ENCODE measurements around the gene TEX38. TPM values are rescaled to one million over a fixed set of nuclear protein-coding genes. Genes with fewer than 3 reads are reported as not detected.

The TEX38 gene
- total RNA-seq, 1 experiment from 2014 or later: not detected

GRCh38 chr1:46675549-46676314, 4.1 kb downstream of the TEX38 start:
- H3K9me3 ChIP-seq: no peaks in the 10 kb centered on the region
- no peak for DNase-seq
- H3K4me3 ChIP-seq: no peak overlapping the region
- H3K36me3 ChIP-seq: peaks cover 37% of the 10 kb centered on the region
- H3K27me3 ChIP-seq: no peaks in the 10 kb centered on the region

DNA sequence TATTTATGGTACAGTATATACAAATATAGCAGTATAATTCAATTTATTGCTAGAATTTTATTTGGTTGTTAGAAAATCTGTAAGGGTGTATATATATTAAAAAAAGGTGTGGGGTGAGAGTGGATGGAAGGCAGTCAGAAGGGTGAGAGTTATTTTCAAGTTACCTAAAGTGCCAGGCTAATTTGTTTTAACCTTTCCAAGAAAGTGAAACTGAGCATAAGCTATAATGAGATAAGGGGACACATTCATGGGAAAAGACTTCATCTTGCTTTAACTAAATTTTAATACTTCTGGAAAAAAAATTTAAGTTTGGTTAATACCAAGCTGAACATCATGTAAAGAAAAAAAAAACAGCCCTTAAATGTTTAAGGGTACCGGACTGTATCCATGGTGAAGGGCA, 4.9 kb downstream of the TEX38 start:
- no peak for DNase-seq
- peaks cover 37% of the 10 kb centered on the region for H3K36me3 ChIP-seq
- no peaks in the 10 kb centered on the region for H3K27me3 ChIP-seq
- no peaks in the 10 kb centered on the region for H3K9me3 ChIP-seq
- no peak overlapping the region for H3K4me3 ChIP-seq

GRCh38 chr1:46677339-46677738, 5.7 kb downstream of the TEX38 start:
- peaks cover 43% of the 10 kb centered on the region for H3K36me3 ChIP-seq
- H3K27me3 ChIP-seq: no peaks in the 10 kb centered on the region
- H3K4me3 ChIP-seq: no peak overlapping the region
- H3K9me3 ChIP-seq: no peaks in the 10 kb centered on the region
- DNase-seq: no peak

DNA sequence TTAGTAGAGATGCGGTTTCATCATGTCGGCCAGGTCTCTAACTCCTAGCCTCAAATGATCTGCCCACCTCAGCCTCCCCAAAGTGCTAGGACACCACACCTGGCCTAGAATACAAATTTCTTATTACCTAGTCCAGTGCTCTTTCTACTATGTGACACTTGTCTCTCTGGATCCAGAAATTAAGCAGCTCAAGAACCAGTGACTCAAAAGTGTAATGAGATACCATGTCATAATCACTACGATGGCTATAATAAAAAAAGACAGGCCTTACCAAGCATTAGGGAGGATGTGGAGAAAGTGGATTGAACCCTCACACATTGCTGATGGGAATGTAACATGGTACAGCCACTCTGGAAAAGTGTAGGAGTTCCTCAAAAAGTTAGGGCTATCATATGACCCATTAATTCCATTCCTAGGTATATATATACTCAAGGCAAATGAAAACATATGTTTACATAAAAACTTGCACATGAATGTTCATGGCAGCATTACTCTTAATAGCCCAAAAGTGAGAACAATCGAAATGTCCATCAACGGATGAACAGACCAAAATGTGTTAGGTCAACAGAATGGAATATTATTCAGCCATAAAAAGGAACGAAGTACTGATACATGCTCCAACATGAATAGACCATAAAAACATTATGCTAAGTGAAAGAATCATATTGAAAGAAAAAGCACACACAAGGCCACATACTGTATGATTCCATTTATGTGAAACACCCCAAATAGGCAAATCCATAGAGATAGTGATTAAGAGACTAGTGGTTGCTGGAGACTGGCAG, 8.3 kb downstream of the TEX38 start:
- H3K9me3 ChIP-seq: no peaks in the 10 kb centered on the region
- no peak overlapping the region for H3K4me3 ChIP-seq
- H3K36me3 ChIP-seq: peaks cover 60% of the 10 kb centered on the region
- DNase-seq: no peak
- no peaks in the 10 kb centered on the region for H3K27me3 ChIP-seq

DNA sequence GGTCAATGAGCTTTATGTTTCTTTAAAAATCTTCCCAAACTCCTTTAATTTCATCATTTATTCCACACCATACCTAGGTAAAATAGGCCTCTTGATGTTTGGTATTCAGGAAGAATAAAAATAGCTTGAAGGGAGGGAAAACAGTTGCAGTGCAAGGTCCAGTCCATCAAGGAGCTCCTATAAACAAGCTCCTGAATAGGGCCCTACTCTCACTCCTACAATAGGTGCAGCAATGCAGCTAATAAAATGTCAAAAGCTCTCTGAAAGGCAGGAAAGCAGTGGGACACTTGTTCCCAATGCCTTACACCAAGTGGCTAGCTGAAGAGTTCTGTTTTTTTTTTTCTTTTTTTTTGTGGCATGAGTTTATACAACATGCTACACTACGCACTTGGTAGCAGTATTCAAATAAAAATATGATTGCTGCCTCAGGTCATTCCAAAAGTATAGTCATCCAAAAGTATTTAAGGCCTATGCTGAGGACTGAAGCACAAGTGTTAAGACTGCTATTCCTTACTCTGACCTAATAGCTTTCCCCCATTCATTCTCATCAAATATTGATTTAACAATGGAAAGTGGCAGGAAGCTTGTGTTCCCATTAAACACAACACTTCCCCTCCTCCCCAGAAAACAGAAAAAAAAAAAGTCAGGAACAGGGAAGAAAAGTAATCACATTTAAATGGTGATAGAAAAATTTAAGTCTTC, 9.8 kb downstream of the TEX38 start:
- Histone ChIP-seq H3K9me3 (no peaks in the 10 kb centered on the region), H3K27me3 (no peaks in the 10 kb centered on the region), H3K36me3 (peaks cover 67% of the 10 kb centered on the region), H3K4me3 (no peak overlapping the region)
- DNase-seq: no peak

GRCh38 chr1:46682064-46682463, 10.4 kb downstream of the TEX38 start:
- Histone ChIP-seq H3K9me3 (no peaks in the 10 kb centered on the region), H3K36me3 (peaks cover 72% of the 10 kb centered on the region), H3K4me3 (no peak overlapping the region), H3K27me3 (no peaks in the 10 kb centered on the region)
- DNase-seq: no peak

- no peak overlapping the region for H3K4me3 ChIP-seq
- H3K9me3 ChIP-seq: no peaks in the 10 kb centered on the region
- DNase-seq: no peak
- no peaks in the 10 kb centered on the region for H3K27me3 ChIP-seq
- H3K36me3 ChIP-seq: peaks cover 84% of the 10 kb centered on the region
These were observed 13.0 kb downstream of the TEX38 start for GRCh38 chr1:46684670-46685069.

GRCh38 chr1:46686255-46686654, 14.6 kb downstream of the TEX38 start:
- Histone ChIP-seq H3K9me3 (no peaks in the 10 kb centered on the region), H3K27me3 (no peaks in the 10 kb centered on the region), H3K4me3 (no peak overlapping the region), H3K36me3 (peaks cover 86% of the 10 kb centered on the region)
- DNase-seq: no peak

DNA sequence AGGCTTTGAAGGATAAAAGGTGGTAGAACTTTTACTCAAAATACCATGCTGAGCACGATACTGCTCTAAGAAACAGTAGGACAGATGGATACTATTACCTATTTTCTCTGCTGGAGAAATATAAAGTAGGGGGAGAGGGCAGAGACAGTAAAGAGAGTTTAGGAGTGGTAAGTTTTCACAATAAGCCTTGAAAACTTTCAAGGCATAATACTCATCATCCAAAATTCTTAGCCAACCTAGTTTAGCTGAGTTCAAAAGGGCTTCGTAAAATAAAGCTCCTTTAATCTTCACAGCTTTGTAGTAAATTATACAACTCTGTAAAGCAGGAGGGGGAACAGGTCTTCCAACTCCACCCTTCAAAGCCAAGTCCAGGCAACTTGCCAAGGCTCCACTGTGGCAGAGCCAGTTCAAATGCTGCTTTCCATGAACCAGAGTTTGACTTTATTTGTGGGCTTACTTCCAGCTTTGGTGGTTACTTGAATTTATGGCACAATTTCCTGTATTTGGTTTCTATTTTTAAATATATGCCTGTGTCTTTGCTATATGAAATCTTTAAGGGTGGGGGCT, 15.5 kb downstream of the TEX38 start:
- no peak overlapping the region for H3K4me3 ChIP-seq
- no peaks in the 10 kb centered on the region for H3K9me3 ChIP-seq
- peaks cover 90% of the 10 kb centered on the region for H3K36me3 ChIP-seq
- H3K27me3 ChIP-seq: no peaks in the 10 kb centered on the region
- DNase-seq: peak; percentile 84

DNA sequence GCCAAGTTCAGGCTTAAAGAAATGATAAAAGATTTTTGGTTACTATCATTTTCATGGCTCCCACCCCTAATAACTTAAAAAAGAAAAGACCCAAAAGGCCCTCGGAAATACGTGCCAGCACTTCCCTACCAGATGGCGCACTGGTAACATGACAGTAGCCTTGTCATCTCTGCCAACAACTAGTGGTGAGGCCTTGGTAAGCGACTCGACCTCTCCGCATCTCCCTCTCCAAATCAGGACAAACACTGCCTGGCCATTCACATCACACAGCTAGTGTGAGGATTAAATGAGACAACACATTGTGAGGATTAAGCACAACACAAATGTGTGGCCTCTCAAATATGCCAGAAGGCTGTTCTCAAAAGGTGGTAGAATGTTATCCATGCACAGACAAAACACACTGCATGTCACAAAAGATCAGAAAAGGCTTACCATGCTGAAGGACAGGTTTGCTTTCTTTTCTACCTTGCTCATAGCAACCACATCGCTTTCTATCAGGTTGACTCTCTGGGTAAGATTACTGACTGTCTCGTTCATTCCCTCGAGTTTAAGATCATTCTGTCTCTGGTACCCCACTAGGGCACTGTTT, 16.4 kb downstream of the TEX38 start:
- Histone ChIP-seq H3K36me3 (peaks cover 84% of the 10 kb centered on the region), H3K4me3 (no peak overlapping the region), H3K9me3 (no peaks in the 10 kb centered on the region), H3K27me3 (no peaks in the 10 kb centered on the region)
- no peak for DNase-seq

DNA sequence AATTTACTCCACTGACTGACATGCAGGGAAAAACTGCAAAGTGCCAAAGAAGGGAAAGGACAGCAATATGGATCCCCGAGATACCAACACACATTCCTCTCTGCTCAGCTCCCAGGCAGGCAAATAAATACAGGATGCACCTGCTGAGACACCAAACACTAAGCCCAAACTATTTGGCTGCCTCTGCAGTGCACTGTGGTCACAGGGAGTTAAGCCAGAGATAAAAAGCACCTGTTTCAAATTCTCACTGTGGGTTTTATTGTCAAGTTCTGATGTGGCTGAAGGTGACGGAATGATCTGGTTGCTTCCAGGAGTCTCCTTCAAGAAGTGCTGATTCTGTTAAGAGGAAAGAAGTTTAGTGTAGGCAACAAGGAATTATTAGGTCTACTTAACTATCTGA, 17.7 kb downstream of the TEX38 start:
- H3K4me3 ChIP-seq: no peak overlapping the region
- no peaks in the 10 kb centered on the region for H3K9me3 ChIP-seq
- DNase-seq: no peak
- no peaks in the 10 kb centered on the region for H3K27me3 ChIP-seq
- H3K36me3 ChIP-seq: peaks cover 72% of the 10 kb centered on the region

DNA sequence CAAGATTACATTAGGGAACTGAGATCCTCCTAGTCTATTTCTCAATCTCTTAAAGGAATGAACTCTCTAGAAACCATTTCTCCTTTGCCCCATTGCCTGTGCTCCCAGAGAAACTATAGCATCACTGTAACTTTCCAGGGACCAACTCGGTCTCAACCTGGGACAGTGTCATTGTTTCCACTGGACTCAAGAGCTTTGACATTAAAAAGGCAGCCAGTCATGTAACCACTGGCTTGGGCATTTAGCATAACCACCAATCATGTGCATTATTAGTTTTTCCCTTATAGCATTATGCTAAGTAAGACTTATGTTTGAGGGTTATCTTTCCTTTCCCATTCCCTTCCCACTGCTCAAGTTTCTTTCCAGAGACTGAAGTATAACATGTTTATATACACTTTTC, 18.2 kb downstream of the TEX38 start:
- Histone ChIP-seq H3K4me3 (no peak overlapping the region), H3K27me3 (no peaks in the 10 kb centered on the region), H3K36me3 (peaks cover 69% of the 10 kb centered on the region), H3K9me3 (no peaks in the 10 kb centered on the region)
- no peak for DNase-seq

DNA sequence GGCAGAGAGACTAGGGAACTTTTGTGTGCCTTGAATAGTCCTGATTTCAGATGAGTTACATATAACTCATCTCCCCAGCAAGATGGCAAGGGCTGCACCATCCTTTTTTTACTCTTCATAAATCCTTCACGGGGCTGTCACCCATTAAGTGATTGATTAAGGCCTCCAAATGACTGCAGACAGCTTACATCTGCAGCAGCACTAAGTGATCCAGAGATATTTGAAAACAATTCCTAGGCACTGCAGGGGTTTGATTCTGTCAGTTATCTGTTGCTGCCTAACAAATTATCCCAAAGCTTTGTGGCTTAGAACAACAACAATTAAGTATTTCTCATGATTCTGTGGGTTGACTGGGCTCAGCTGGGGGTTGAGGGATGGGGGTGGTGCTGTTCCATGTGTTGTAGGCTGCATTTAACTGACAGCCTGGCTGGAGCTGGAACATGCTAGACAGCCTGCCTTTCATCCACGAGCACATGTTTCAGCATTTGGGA, 19.3 kb downstream of the TEX38 start:
- Histone ChIP-seq H3K9me3 (no peaks in the 10 kb centered on the region), H3K27me3 (no peaks in the 10 kb centered on the region), H3K4me3 (no peak overlapping the region), H3K36me3 (peaks cover 68% of the 10 kb centered on the region)
- no peak for DNase-seq

- Histone ChIP-seq H3K9me3 (no peaks in the 10 kb centered on the region), H3K36me3 (peaks cover 57% of the 10 kb centered on the region), H3K27me3 (no peaks in the 10 kb centered on the region), H3K4me3 (no peak overlapping the region)
- peak; percentile 24 for DNase-seq
These were observed 20.5 kb downstream of the TEX38 start for GRCh38 chr1:46691997-46692790.

GRCh38 chr1:46692811-46693770, 21.4 kb downstream of the TEX38 start:
- Histone ChIP-seq H3K9me3 (no peaks in the 10 kb centered on the region), H3K27me3 (no peaks in the 10 kb centered on the region), H3K36me3 (peaks cover 49% of the 10 kb centered on the region), H3K4me3 (no peak overlapping the region)
- DNase-seq: no peak
